Chondrocyte (in vitro differentiated cells): ENCODE results near the gene FAM90A26. TPM values are rescaled to one million over a fixed set of nuclear protein-coding genes. Genes with fewer than 3 reads are reported as not detected.
"Not testable (repeated sequence)": the region's sequence is repeated elsewhere in the genome, so short reads cannot be mapped to it uniquely, and the experiment has no call there.

Source experiments
- DNase-seq: peaks from one replicate; pipeline ENCODE4 v3.0.0; 2021; ENCODE audit warnings: mixed read lengths, low spot score
- H3K27ac Mint-ChIP-seq: one replicate; pipeline ENCODE4 v1.8.0; 2021; ENCODE audit warnings: mild to moderate bottlenecking, moderate library complexity, mixed read lengths; ENCODE audit not compliant: unreplicated experiment
- H3K27me3 Mint-ChIP-seq: 2 replicates; pipeline ENCODE4 v1.8.0; 2021; ENCODE audit warnings: low read depth, mixed read lengths
- H3K36me3 Mint-ChIP-seq: 2 replicates; pipeline ENCODE4 v1.8.0; 2021; ENCODE audit warnings: low read depth, mixed read lengths
- H3K4me1 Mint-ChIP-seq: 2 replicates; pipeline ENCODE4 v1.8.0; 2021; ENCODE audit warnings: low read depth, mild to moderate bottlenecking, mixed read lengths
- H3K4me3 Mint-ChIP-seq: one replicate; pipeline ENCODE4 v1.8.0; 2021; ENCODE audit warnings: mild to moderate bottlenecking, moderate library complexity, mixed read lengths; ENCODE audit not compliant: unreplicated experiment
- H3K9me3 Mint-ChIP-seq: 2 replicates; pipeline ENCODE4 v1.8.0; 2021; ENCODE audit warnings: low read depth, mixed read lengths
- CTCF ChIP-seq: fragments of 200-600 bp; sonication (generic); IDR thresholded peaks from 2 replicates; pipeline ENCODE4 v1.5.0; 2021; ENCODE audit warnings: antibody characterized with exemption, mild to moderate bottlenecking, moderate library complexity
- total RNA-seq: library from RNA; stranded (reverse); gene quantifications from 3 replicates; pipeline ENCODE4 v1.2.1, GENCODE V29; 2021

The FAM90A26 gene
- total RNA-seq, 1 donor from 2014 or later: not detected

DNA sequence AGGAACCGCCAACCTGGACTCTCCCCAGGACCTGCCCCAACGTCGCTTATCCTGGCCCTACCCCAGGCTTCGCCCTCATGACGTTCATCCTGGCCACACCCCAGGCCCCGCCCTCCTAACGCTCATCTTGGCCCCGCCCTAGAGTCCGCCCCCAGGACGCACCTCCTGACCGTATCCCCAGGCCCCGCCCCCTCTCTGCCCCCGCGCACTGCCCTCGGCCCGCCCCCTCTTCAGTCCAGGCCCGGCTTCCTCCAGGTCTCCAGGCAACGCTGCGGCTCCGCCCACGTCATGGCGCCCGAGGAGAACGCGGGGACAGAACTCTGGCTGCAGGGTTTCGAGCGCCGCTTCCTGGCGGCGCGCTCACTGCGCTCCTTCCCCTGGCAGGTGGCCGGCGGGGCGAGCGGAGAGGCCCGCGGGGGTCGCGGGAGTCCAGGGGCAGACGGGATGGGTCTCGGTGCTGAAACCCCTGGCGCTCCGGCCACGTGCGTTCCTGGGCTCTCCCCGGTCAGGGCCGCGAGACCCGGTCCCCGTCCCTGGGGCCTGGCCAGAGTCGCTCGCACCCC is 17.1 kb upstream of the FAM90A26 start:
- peak; percentile 11 for TF ChIP-seq CTCF
- Mint-ChIP-seq H3K27ac (peak overlapping the region; percentile 41), H3K4me3 (peak overlapping the region; percentile 67)
- H3K27me3 Mint-ChIP-seq, H3K36me3 Mint-ChIP-seq, H3K9me3 Mint-ChIP-seq, H3K4me1 Mint-ChIP-seq: not testable (repeated sequence)
- peak; percentile 94 for DNase-seq

DNA sequence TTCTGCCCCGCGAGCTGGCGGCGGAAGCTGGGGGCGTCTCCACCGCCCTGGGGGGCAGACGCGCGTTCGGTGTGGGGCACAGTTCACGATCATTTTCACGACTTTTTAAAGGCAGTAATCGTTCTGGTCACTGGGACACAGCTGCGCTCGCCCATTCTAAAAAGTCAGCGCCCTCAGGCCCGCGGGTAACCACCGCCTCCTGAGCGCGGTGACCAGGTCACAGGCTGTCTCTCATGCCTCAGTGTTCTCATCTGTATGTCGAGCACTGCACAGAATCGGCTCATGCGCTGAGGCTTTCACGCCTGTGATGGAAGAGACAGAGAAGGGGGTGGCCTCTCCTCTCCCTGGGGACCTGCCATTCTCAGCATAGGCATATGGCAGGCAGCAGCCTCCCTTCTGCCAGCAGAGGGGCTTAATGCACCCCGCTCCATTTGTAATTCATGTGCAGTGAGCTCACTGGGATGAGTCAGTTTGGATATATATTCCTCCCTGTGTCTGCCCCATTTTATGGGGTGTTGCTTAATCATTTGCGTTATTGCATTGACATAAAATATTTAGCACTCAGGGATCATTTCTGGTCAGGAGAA is 16.5 kb upstream of the FAM90A26 start:
- not testable (repeated sequence) for H3K4me1 Mint-ChIP-seq, H3K9me3 Mint-ChIP-seq, H3K27me3 Mint-ChIP-seq, DNase-seq, H3K36me3 Mint-ChIP-seq
- TF ChIP-seq CTCF: peak; percentile 1
- Mint-ChIP-seq H3K27ac (peak overlapping the region; percentile 12), H3K4me3 (peak overlapping the region; percentile 67)

DNA sequence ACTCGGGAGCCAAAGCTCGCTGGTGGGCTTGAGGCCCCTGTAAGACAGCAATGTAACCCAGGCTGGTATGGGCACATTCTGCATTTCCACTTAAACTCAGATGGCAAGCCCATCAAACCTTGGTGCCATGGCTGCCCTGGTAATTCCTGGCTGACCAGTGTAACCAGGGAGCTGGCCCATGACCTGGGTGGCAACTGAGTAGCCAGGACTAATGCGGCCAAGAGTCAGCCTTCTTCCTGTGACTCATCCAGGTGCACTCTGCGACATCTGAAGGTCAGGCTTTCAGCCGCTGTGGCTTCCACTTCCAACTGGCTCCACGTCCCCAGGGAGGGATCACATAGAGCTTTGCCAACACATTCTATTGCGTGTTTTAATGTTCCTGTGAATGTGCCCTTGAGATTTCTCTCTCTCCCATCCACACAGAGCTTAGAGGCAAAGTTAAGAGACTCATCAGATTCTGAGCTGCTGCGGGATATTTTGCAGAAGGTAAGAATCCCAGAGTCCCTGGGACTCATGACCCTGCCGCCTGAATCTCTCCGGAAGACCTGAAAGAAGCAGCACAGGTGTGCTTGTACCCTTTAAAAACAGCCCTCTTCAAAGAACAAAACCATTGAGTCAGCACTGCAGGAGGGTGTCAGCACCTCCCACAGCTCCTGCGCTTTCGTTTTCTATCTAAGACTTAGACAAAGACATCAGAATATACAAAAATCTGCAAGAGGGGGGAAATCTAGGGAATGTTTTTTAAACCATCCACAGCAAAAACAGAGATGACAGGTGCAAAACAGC is 14.9 kb upstream of the FAM90A26 start:
- not testable (repeated sequence) for H3K4me3 Mint-ChIP-seq, DNase-seq, H3K9me3 Mint-ChIP-seq, H3K36me3 Mint-ChIP-seq, H3K4me1 Mint-ChIP-seq, H3K27ac Mint-ChIP-seq, H3K27me3 Mint-ChIP-seq

DNA sequence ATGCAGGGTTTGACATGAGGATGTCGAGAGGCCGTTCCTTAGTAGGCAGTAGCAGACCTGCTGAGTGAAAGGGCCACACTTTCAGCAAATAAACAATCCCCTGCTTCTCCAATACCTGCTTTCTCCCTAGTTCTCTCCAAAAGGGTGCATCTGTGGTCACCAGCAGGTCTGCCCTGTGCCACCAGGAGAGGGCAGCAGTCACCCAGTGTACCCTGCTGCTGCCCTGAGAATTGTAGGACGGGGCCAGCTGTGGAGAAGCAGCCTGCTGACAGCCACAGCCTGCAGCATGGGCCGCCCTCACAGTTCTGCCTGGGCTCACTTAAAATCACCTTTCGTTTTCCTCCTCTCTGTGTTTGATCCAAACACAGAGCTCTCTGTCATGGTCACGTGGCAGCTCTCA is 11.8 kb upstream of the FAM90A26 start:
- H3K4me3 Mint-ChIP-seq, H3K9me3 Mint-ChIP-seq, DNase-seq, H3K36me3 Mint-ChIP-seq, H3K27me3 Mint-ChIP-seq, H3K4me1 Mint-ChIP-seq, H3K27ac Mint-ChIP-seq: not testable (repeated sequence)

- H3K4me1 Mint-ChIP-seq, DNase-seq, H3K4me3 Mint-ChIP-seq, H3K9me3 Mint-ChIP-seq, H3K27ac Mint-ChIP-seq, H3K27me3 Mint-ChIP-seq, H3K36me3 Mint-ChIP-seq: not testable (repeated sequence)
Measured at GRCh38 chr4:9160046-9160445, 10.2 kb upstream of the FAM90A26 start.

GRCh38 chr4:9165990-9166389 is 4.2 kb upstream of the FAM90A26 start:
- not testable (repeated sequence) for H3K9me3 Mint-ChIP-seq, H3K36me3 Mint-ChIP-seq, DNase-seq, H3K27me3 Mint-ChIP-seq, H3K27ac Mint-ChIP-seq, H3K4me3 Mint-ChIP-seq, H3K4me1 Mint-ChIP-seq

DNA sequence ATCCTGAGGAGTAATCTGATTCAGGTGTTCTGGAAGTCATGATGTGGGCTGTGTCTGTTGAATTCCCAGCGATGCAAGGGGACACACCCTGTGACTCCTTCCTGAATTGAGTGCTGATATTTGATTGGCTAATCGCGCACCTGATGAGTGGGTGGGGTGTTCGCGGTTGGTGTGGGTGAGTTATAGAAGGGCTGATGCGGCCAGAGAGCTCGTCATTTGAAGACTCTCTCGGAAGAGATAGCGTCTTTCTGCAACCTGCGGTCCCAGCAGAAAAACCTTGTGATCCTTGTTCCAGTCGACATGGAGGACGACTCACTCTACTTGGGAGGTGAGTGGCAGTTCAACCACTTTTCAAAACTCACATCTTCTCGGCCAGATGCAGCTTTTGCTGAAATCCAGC is 40.1 kb downstream of the FAM90A26 start, which contains the start of gene USP17L10:
Gene USP17L10 (plus strand): TSS at position 301 of the 400 bp plus-strand sequence. CDS start 0 bp downstream, at position 301.
- not testable (repeated sequence) for H3K4me1 Mint-ChIP-seq

GRCh38 chr4:9214701-9215100 is 44.5 kb downstream of the FAM90A26 start:
- not testable (repeated sequence) for H3K4me1 Mint-ChIP-seq, H3K36me3 Mint-ChIP-seq, H3K9me3 Mint-ChIP-seq, H3K27me3 Mint-ChIP-seq, H3K27ac Mint-ChIP-seq, H3K4me3 Mint-ChIP-seq
- peak; percentile 53 for DNase-seq

More for the DNA sequence above, 40.1 kb downstream of the FAM90A26 start, which contains the start of gene USP17L10:
- H3K36me3 Mint-ChIP-seq, H3K4me3 Mint-ChIP-seq, H3K9me3 Mint-ChIP-seq, H3K27ac Mint-ChIP-seq, DNase-seq, H3K27me3 Mint-ChIP-seq: not testable (repeated sequence)

DNA sequence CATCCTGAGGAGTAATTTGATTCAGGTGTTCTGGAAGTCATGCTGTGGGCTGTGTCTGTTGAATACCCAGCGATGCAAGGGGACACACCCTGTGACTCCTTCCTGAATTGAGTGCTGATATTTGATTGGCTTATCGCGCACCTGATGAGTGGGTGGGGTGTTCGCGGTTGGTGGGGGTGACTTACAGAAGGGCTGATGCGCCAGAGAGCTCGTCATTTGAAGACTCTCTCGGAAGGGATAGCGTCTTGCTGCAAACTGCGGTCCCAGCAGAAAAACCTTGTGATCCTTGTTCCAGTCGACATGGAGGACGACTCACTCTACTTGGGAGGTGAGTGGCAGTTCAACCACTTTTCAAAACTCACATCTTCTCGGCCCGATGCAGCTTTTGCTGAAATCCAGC is 44.9 kb downstream of the FAM90A26 start, which contains the start of gene USP17L11:
Gene USP17L11 (plus strand): TSS at position 301 of the 400 bp plus-strand sequence. CDS start 0 bp downstream, at position 301.
- H3K4me3 Mint-ChIP-seq, H3K9me3 Mint-ChIP-seq: not testable (repeated sequence)

GRCh38 chr4:9219852-9220251 is 49.6 kb downstream of the FAM90A26 start, which contains the start of gene USP17L12:
TSS of gene USP17L12 (plus strand) at chr4:9220152. CDS start at chr4:9220152, 0 bp downstream.
- not testable (repeated sequence) for DNase-seq, H3K9me3 Mint-ChIP-seq, H3K27me3 Mint-ChIP-seq, H3K27ac Mint-ChIP-seq, H3K36me3 Mint-ChIP-seq, H3K4me3 Mint-ChIP-seq, H3K4me1 Mint-ChIP-seq

More for the DNA sequence above, 44.9 kb downstream of the FAM90A26 start, which contains the start of gene USP17L11:
- H3K36me3 Mint-ChIP-seq, H3K27ac Mint-ChIP-seq, DNase-seq, H3K27me3 Mint-ChIP-seq, H3K4me1 Mint-ChIP-seq: not testable (repeated sequence)
